ENCODE measurements around the gene PPM1L. TPM values are rescaled to one million over a fixed set of nuclear protein-coding genes. Genes with fewer than 3 reads are reported as not detected.

Gene PPM1L
- total RNA-seq, 1 experiment from 2014 or later: 5.0 TPM

- TF ChIP-seq CTCF (conservative IDR thresholded peaks at IDR 0.05) (no peak), EZH2 (IDR thresholded peaks at IDR 0.05; ENCODE audit: low read depth) (no peak)
- no TSS peak for BruUV-seq (replicated peaks)
- H3K4me3 ChIP-seq: no peak overlapping the region
- no peaks in the 10 kb centered on the region for H4K20me1 ChIP-seq (ENCODE audit: insufficient read depth)
- no peak overlapping the region for H3K27ac ChIP-seq
- H3K9me3 ChIP-seq (ENCODE audit: insufficient read depth, low read depth): no peaks in the 10 kb centered on the region
- intact Hi-C loops (cut with micrococcal nuclease; ENCODE audit: unreplicated experiment): no loop called here
- no peaks in the 10 kb centered on the region for H3K9me2 ChIP-seq (ENCODE audit: insufficient read depth)
- H3K27me3 ChIP-seq (ENCODE audit: insufficient read depth, low read depth): no peaks in the 10 kb centered on the region
- no peaks in the 10 kb centered on the region for H3K79me2 ChIP-seq (ENCODE audit: low read depth)
- H3K4me1 ChIP-seq (replicated peaks; ENCODE audit: insufficient read depth): no peaks in the 10 kb centered on the region
- POLR2A ChIA-PET (ENCODE audit: unreplicated experiment): no interaction called here
- H3K36me3 ChIP-seq (ENCODE audit: low read depth): no peaks in the 10 kb centered on the region
- CTCF ChIA-PET: no interaction called here
- DNase-seq: no peak
- H3K4me2 ChIP-seq: no peak overlapping the region
- no peak overlapping the region for H2AFZ ChIP-seq
- H3F3A ChIP-seq (ENCODE audit: insufficient read depth, low read depth): no peaks in the 10 kb centered on the region
Measured at GRCh38 chr3:160825311-160825800, 69.3 kb downstream of the PPM1L start.

GRCh38 chr3:160826408-160826807 is 70.4 kb downstream of the PPM1L start:
- no peaks in the 10 kb centered on the region for H3K27me3 ChIP-seq (ENCODE audit: insufficient read depth, low read depth)
- H3K79me2 ChIP-seq (ENCODE audit: low read depth): no peaks in the 10 kb centered on the region
- no peaks in the 10 kb centered on the region for H4K20me1 ChIP-seq (ENCODE audit: insufficient read depth)
- no peak overlapping the region for H3K27ac ChIP-seq
- no peak overlapping the region for H3K4me2 ChIP-seq
- intact Hi-C loops (cut with micrococcal nuclease; ENCODE audit: unreplicated experiment): no loop called here
- CTCF ChIA-PET: no interaction called here
- H3K9me2 ChIP-seq (ENCODE audit: insufficient read depth): no peaks in the 10 kb centered on the region
- POLR2A ChIA-PET (ENCODE audit: unreplicated experiment): no interaction called here
- H3K9me3 ChIP-seq (ENCODE audit: insufficient read depth, low read depth): no peaks in the 10 kb centered on the region
- no peak for TF ChIP-seq CTCF (conservative IDR thresholded peaks at IDR 0.05)
- H3K4me1 ChIP-seq (replicated peaks; ENCODE audit: insufficient read depth): no peaks in the 10 kb centered on the region
- BruUV-seq (replicated peaks): no TSS peak
- H3F3A ChIP-seq (ENCODE audit: insufficient read depth, low read depth): no peaks in the 10 kb centered on the region
- H2AFZ ChIP-seq: no peak overlapping the region
- no peak overlapping the region for H3K4me3 ChIP-seq
- no peak for DNase-seq
- H3K36me3 ChIP-seq (ENCODE audit: low read depth): no peaks in the 10 kb centered on the region

GRCh38 chr3:160826991-160827390 is 71.0 kb downstream of the PPM1L start:
- Histone ChIP-seq H3K4me1 (replicated peaks; ENCODE audit: insufficient read depth) (no peaks in the 10 kb centered on the region), H3K4me3 (no peak overlapping the region), H3K27ac (no peak overlapping the region), H3K79me2 (ENCODE audit: low read depth) (no peaks in the 10 kb centered on the region), H3K9me2 (ENCODE audit: insufficient read depth) (no peaks in the 10 kb centered on the region), H3K4me2 (no peak overlapping the region), H2AFZ (no peak overlapping the region), H3K9me3 (ENCODE audit: insufficient read depth, low read depth) (no peaks in the 10 kb centered on the region), H4K20me1 (ENCODE audit: insufficient read depth) (no peaks in the 10 kb centered on the region), H3F3A (ENCODE audit: insufficient read depth, low read depth) (no peaks in the 10 kb centered on the region), H3K36me3 (ENCODE audit: low read depth) (no peaks in the 10 kb centered on the region), H3K27me3 (ENCODE audit: insufficient read depth, low read depth) (no peaks in the 10 kb centered on the region)
- BruUV-seq (replicated peaks): no TSS peak
- CTCF ChIA-PET: no interaction called here
- TF ChIP-seq EZH2 (IDR thresholded peaks at IDR 0.05; ENCODE audit: low read depth): no peak
- no peak for TF ChIP-seq CTCF (conservative IDR thresholded peaks at IDR 0.05)
- POLR2A ChIA-PET (ENCODE audit: unreplicated experiment): no interaction called here
- intact Hi-C loops (cut with micrococcal nuclease; ENCODE audit: unreplicated experiment): no loop called here
- DNase-seq: no peak

Measured in PC-9 (cell line).